ENCODE results near the gene MRTFB. TPM values are rescaled to one million over a fixed set of nuclear protein-coding genes. Genes with fewer than 3 reads are reported as not detected.
A peak's percentile ranks its signal among the peaks of the same experiment; 100 is the strongest.

Gene MRTFB
- total and polyA plus RNA-seq, 2 of the 13 experiments (the other 11 are each of a cell fraction or from before 2014, with no cell fraction given), result 11.4 to 14.0 TPM

DNA sequence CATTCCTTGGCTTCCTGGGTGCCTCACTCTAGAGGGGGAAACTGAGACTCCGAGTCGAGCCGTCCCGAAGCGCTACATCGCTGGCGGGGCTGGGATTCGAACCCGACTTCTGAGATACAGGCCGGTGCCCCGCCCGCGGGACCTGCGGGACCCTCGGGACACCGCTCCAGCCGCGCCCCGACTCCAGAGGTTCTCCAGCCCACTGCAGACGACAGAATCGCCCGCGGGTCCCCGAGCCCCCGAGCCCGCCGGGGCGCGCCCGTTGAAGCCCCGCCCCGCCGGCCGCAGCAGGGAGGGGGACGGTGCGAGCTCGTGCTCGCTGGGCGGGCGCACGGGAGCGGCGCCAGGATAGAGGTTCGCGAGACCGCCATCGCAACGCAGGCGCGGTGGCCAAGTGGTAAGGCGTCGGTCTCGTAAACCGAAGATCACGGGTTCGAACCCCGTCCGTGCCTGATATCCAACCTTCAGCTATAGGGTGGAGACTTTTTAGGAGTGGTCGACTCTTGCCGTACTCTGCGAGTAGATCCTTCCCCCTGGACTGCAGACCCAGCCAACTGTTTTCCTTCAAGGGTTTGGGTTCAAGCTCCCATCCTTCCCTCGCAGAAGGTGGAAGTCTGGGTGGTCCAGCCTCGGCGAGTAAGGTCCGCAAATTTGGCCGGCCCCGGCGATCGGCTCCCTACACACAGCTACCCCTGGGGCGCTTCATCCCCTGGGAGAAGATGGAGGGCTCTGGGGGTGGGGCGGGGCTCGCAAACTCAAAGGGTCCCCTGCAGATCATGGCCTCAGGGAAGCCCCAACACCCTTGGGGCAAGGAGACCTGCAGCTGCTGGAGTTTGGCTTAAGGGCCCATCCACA lies 214.6 kb downstream of the MRTFB start (continued):
- TF ChIP-seq, protein P1, sequence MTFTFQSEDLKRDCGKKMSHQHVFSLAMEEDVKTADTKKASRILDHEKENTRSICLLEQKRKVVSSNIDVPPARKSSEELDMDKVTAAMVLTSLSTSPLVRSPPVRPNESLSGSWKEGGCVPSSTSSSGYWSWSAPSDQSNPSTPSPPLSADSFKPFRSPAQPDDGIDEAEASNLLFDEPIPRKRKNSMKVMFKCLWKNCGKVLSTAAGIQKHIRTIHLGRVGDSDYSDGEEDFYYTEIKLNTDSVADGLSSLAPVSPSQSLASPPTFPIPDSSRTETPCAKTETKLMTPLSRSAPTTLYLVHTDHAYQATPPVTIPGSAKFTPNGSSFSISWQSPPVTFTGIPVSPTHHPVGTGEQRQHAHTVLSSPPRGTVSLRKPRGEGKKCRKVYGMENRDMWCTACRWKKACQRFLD (CRISPR knock-in tag; IDR thresholded peaks at IDR 0.05; ENCODE audit: borderline replicate concordance), result no peak; the same call in none of the 2 replicates
- TF ChIP-seq ZMYM4 (CRISPR knock-in tag; IDR thresholded peaks at IDR 0.05), result peak; percentile 94
- peak; percentile 75 for TF ChIP-seq NR2C2 (CRISPR knock-in tag; IDR thresholded peaks at IDR 0.05; ENCODE audit: borderline replicate concordance)
- TF ChIP-seq, protein P2, sequence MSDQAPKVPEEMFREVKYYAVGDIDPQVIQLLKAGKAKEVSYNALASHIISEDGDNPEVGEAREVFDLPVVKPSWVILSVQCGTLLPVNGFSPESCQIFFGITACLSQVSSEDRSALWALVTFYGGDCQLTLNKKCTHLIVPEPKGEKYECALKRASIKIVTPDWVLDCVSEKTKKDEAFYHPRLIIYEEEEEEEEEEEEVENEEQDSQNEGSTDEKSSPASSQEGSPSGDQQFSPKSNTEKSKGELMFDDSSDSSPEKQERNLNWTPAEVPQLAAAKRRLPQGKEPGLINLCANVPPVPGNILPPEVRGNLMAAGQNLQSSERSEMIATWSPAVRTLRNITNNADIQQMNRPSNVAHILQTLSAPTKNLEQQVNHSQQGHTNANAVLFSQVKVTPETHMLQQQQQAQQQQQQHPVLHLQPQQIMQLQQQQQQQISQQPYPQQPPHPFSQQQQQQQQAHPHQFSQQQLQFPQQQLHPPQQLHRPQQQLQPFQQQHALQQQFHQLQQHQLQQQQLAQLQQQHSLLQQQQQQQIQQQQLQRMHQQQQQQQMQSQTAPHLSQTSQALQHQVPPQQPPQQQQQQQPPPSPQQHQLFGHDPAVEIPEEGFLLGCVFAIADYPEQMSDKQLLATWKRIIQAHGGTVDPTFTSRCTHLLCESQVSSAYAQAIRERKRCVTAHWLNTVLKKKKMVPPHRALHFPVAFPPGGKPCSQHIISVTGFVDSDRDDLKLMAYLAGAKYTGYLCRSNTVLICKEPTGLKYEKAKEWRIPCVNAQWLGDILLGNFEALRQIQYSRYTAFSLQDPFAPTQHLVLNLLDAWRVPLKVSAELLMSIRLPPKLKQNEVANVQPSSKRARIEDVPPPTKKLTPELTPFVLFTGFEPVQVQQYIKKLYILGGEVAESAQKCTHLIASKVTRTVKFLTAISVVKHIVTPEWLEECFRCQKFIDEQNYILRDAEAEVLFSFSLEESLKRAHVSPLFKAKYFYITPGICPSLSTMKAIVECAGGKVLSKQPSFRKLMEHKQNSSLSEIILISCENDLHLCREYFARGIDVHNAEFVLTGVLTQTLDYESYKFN (CRISPR knock-in tag; conservative IDR thresholded peaks at IDR 0.05), result peak; percentile 67
- peak; percentile 86 for TF ChIP-seq ZNF724P (CRISPR knock-in tag; IDR thresholded peaks at IDR 0.05; ENCODE audit: borderline replicate concordance)
- TF ChIP-seq ZNF3 (CRISPR knock-in tag; IDR thresholded peaks at IDR 0.05), result 0 out of 2 replicates have a peak, but pooled peaks have one; percentile 24
- TF ChIP-seq ZNF883 (CRISPR knock-in tag; IDR thresholded peaks at IDR 0.05; ENCODE audit: not compliant biosample characterization), result peak; percentile 48
- peak; percentile 98 for TF ChIP-seq ZNF792 (CRISPR knock-in tag; IDR thresholded peaks at IDR 0.05)
- 0 out of 2 replicates have a peak, but pooled peaks have one; percentile 26 for TF ChIP-seq ZNF224 (CRISPR knock-in tag; IDR thresholded peaks at IDR 0.05)
- TF ChIP-seq LCORL (IDR thresholded peaks at IDR 0.05), result no peak
- peak; percentile 92; the same call in 1 of the 2 replicates for TF ChIP-seq LCORL (CRISPR knock-in tag; IDR thresholded peaks at IDR 0.05)
- TF ChIP-seq TOPORS (CRISPR knock-in tag; IDR thresholded peaks at IDR 0.05), result peak; percentile 98
- TF ChIP-seq PHF5A (CRISPR knock-in tag; IDR thresholded peaks at IDR 0.05; ENCODE audit: low read depth, unreplicated experiment), result peak; percentile 99
- TF ChIP-seq, protein P3, sequence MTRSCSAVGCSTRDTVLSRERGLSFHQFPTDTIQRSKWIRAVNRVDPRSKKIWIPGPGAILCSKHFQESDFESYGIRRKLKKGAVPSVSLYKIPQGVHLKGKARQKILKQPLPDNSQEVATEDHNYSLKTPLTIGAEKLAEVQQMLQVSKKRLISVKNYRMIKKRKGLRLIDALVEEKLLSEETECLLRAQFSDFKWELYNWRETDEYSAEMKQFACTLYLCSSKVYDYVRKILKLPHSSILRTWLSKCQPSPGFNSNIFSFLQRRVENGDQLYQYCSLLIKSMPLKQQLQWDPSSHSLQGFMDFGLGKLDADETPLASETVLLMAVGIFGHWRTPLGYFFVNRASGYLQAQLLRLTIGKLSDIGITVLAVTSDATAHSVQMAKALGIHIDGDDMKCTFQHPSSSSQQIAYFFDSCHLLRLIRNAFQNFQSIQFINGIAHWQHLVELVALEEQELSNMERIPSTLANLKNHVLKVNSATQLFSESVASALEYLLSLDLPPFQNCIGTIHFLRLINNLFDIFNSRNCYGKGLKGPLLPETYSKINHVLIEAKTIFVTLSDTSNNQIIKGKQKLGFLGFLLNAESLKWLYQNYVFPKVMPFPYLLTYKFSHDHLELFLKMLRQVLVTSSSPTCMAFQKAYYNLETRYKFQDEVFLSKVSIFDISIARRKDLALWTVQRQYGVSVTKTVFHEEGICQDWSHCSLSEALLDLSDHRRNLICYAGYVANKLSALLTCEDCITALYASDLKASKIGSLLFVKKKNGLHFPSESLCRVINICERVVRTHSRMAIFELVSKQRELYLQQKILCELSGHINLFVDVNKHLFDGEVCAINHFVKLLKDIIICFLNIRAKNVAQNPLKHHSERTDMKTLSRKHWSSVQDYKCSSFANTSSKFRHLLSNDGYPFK (CRISPR knock-in tag; IDR thresholded peaks at IDR 0.05; ENCODE audit: borderline replicate concordance), result peak; percentile 18; the same call in 1 of the 2 replicates
- TF ChIP-seq ZNF615 (CRISPR knock-in tag; IDR thresholded peaks at IDR 0.05; ENCODE audit: borderline replicate concordance), result peak; percentile 93; the same call in 1 of the 2 replicates
- peak; percentile 80 for TF ChIP-seq BCL6 (CRISPR knock-in tag; IDR thresholded peaks at IDR 0.05)
- TF ChIP-seq POLR2A (IDR thresholded peaks at IDR 0.05; ENCODE audit: insufficient read depth in 1 of 2, low read depth in 2 of 2, low read length in 2 of 2), result no peak
- TF ChIP-seq ZNF572 (CRISPR knock-in tag; IDR thresholded peaks at IDR 0.05), result peak; percentile 56; the same call in 1 of the 2 replicates
- TF ChIP-seq SNAPC2 (CRISPR knock-in tag; IDR thresholded peaks at IDR 0.05), result peak; percentile 53; the same call in 1 of the 2 replicates
- TF ChIP-seq, protein P4, sequence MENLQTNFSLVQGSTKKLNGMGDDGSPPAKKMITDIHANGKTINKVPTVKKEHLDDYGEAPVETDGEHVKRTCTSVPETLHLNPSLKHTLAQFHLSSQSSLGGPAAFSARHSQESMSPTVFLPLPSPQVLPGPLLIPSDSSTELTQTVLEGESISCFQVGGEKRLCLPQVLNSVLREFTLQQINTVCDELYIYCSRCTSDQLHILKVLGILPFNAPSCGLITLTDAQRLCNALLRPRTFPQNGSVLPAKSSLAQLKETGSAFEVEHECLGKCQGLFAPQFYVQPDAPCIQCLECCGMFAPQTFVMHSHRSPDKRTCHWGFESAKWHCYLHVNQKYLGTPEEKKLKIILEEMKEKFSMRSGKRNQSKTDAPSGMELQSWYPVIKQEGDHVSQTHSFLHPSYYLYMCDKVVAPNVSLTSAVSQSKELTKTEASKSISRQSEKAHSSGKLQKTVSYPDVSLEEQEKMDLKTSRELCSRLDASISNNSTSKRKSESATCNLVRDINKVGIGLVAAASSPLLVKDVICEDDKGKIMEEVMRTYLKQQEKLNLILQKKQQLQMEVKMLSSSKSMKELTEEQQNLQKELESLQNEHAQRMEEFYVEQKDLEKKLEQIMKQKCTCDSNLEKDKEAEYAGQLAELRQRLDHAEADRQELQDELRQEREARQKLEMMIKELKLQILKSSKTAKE (CRISPR knock-in tag; IDR thresholded peaks at IDR 0.05; ENCODE audit: borderline replicate concordance), result no peak; the same call in 1 of the 2 replicates

Data from HepG2 (cell line).